ENCODE measurements around the gene MTMR10.

Gene MTMR10, protein sequence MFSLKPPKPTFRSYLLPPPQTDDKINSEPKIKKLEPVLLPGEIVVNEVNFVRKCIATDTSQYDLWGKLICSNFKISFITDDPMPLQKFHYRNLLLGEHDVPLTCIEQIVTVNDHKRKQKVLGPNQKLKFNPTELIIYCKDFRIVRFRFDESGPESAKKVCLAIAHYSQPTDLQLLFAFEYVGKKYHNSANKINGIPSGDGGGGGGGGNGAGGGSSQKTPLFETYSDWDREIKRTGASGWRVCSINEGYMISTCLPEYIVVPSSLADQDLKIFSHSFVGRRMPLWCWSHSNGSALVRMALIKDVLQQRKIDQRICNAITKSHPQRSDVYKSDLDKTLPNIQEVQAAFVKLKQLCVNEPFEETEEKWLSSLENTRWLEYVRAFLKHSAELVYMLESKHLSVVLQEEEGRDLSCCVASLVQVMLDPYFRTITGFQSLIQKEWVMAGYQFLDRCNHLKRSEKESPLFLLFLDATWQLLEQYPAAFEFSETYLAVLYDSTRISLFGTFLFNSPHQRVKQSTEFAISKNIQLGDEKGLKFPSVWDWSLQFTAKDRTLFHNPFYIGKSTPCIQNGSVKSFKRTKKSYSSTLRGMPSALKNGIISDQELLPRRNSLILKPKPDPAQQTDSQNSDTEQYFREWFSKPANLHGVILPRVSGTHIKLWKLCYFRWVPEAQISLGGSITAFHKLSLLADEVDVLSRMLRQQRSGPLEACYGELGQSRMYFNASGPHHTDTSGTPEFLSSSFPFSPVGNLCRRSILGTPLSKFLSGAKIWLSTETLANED

DNA sequence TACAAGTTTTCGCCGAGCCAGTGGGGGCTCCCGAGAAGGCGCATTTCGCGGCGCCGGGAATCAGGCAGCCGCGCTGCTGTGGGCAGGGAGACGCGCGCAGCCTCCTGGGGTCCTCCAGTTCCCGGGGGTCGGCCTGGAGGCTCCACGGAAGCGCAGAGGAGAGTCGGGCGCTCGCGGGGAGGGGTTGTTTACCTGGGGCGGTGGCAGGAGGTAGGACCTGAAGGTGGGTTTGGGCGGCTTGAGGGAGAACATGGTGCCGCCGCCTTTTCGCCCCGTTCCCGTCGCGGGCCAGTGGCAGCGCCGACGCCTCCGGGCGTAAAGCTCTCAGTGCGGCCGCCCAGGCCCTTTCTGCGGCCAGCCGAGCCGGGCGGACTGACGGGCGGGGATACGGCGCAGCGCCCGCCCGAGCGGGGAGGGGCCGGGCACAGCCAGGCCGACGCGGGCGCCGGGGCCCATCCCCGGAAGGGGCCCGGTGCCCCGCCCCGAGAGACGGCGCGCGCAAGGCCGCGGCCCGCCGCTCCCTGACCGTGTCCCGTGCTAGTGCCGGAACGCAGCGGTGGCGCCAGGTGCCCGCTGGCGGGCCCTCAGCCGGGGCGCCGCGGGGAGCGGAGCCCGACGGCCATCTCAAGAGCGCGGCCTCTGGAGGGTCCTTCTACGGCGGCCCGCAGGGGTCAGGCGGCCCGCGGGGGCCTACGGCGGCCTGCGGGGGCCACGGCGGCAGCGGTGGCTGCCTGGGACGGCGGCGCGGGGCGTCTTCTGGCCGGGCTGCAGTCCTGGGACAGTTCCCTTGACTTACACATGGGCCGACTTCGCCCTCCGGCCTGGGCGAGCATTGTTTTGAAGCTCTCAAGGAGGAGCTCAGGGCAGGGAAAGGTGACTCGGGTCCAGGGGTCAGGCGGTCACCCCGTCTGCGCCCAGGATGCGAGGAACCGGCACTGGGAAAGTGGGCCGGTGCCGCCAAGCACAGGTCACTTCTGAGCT lies at the start of gene MTMR10:
MTMR10 (minus strand) TSS at position 374 of the 981 bp plus-strand sequence; CDS start at position 252, 122 bp downstream.
- DNase-seq (ENCODE audit: low read depth), result peak; percentile 44

DNA sequence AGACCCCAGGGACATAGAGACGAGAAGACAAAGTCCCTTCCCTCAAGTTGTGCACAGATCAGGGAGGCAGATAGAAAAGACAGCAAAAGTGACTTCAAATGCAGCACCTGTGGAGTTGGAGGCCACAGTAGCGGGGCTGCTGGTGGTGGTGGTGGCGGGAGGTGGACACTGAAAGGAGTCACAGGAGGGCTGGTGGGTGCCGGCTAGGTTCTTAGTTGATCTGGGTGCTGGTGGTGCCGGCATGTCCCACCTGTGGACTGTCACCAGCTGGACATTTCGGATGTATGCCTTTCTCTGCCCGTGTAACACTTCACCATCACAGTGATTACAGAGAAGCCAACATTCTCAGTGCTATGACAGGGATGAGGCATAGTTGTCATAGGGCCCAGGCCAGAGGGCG lies 49.2 kb upstream of the MTMR10 start:
- DNase-seq (ENCODE audit: low read depth), result no peak

DNA sequence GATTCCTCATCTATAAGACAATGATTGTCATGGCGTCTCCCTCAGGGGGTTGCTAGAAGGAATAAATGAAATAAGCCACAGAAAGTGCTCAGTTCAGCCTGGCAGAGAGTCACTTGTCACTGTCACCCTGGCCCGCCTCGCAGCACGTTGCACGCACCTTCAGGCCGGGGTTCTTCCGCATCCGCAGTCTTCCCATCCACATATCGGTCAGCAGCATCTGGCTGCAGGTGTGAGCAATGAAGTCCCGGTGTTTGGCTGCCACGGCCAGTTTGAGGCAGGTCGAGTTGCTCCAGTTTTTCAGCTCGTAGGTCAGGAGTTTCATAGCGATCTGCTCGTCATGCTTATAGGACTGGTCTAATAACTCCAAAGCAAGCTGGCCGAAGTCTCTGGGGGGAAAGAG lies 48.5 kb upstream of the MTMR10 start:
- DNase-seq (ENCODE audit: low read depth), result no peak

DNA sequence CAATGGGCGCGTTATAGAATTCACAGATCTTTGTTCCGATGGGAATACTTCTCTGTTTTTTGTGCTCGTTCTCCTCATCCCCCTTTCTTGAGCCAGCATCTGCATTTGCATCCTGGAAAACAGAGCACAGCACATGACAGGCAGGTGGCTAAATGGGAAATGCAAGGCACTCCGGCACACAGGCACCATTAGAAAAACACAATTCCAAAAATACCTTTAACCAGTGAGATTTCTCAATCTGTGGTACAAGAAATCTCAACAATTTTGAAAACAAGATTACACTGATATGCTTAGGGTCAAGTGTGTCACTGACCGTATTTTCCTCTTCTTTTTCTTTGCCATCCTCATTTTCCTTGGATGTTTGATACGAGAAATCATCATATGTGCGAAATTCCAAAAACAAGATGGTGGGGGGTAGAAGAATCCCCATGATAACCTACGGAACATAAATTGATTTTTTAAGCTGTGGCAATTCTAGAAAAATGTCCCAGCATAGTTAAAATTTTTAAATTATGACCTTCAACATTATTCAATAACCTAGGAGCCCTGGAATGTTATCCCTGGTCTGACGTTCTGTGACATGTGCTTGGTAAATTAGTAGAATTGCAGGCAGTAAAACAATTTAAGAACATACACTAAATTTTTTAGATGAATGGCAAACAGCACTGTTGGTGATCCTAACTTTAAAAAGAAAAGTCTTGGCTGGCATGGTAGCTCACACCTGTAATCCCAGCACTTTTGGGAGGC lies 46.5 kb upstream of the MTMR10 start:
- no peak for DNase-seq (ENCODE audit: low read depth)

DNA sequence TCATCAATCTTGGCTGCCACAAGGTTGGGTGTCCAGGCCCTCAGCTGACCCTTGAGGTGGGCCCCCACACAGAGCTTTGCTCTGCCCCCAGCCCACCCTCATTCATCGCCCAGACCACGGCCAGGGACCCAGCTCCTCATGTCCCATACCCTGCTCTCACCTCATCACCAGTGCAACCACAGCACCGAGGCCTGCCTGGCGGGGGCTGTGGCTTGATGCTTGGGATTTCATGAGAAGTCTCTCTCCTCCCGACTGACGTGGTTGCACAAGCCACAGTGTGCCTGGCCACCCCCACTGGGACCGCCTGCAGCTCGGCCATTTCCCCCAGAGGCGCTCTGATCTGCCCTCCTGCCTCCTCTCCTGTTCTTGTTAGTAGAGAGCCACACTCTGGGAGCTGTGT lies 45.4 kb upstream of the MTMR10 start:
- DNase-seq (ENCODE audit: low read depth), result no peak

DNA sequence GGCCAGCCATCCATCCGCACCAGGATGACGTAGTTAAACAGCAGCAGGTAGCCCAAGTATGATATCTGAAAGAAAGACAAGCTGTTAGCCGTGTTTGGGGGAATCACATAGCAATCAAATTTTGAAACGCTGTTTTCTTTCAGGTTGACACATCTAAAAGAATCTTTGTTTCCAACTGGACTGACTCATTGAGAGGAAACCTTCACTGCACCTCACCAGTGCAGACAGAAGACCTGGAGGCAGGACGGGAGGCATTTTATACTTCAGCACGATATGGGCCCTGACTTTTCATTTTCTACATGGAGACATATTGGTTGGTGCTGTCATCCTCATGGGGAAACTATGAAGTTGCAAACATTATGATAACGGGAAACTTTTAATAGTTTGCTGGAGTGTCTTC lies 44.2 kb upstream of the MTMR10 start:
- DNase-seq (ENCODE audit: low read depth), result no peak

DNA sequence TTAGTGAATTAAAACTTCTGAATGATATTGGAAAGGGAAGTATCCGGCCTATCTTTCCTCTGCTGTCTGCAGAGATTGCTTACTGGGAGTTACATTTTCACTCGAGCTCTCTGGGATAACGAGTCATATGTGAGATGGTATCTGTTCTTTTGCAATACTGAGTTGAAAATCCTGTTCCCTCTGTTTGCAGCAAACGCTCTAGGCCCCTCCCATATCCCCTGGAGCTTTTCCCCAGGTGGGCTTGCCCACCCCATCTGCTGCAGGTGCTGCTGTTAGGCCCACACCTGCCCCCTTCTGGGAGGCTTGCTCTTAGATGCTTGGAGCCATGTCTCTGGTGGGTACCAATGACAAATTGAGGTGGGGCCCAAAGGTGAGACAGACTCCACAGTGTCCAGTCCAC lies 42.7 kb upstream of the MTMR10 start:
- no peak for DNase-seq (ENCODE audit: low read depth)

DNA sequence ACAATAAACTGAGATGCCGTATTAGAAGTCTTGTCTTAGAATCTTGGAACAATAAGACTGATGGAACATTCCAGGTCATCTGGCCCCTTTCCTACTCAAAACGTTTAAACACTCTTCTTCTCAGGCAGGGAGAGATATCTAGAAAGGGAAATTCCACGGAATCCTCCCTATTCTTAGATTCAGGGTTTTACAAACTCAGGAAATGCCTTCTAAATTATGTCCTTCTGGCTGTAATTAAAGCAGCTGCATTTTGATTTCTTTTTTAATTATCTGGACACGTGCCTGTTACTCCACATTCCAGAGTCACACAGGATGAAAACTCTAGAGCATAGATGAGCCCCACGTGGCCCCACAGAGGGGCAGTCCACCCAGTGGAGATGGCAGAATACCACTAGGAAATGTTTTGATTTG lies 41.5 kb upstream of the MTMR10 start:
- peak; percentile 34 for DNase-seq (ENCODE audit: low read depth)

DNA sequence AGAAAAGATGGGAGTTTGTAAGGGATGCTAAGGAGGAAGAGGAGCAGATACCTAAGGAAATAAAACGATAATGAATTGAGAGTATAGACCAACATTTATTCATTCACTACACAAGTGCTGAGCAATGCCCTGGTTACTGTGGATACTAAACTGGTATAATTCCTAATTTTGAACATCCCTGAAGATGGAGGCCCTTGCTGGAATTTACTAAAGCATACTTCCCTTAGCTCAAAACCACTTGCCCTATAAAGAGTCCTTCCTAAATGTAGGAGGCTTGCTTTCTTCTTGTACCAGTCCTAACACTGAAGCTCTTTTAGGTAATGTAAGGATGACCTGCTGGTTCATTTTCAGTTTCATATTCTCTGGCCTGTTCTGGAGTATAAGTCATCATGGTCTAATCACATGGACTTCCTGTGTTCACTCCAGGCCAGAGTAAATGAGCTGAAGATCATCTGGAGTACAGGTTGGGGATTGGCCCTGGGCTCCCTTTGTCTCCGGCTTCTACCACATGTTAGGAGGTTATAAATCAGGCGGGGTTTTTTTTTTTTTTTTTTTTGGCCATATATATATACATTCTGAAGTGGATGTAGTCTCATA lies 40.1 kb upstream of the MTMR10 start:
- no peak for DNase-seq (ENCODE audit: low read depth)

DNA sequence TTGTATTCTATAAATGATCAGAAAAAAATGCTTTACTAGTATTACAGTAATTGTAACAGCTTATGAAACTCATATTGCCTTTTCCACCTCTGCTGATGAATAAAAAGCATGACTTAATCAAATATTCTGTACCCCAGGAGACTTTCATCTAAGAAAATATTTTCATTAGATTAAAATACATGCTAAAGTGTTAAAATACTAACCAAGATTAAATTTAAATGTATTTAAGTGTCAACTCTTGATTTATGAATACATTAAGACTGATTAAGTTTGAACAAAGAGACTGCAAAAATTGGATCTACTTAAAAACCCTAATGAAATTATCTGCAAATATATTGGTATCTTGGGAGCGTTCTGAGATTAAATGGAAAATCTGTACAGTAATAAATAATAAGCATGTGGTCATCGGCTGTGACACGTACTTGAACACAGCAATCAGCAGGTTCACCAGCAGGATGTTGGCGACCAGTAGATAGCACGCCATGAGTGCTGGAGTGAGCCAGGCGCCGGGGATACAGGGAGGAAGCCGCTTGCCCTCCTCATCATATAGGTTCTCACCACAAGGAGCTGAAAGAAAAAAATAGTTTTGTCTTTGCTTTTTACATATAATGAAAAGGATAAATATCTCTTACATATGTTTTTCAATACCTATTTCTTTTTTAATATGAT lies 36.6 kb upstream of the MTMR10 start:
- no peak for DNase-seq (ENCODE audit: low read depth)

DNA sequence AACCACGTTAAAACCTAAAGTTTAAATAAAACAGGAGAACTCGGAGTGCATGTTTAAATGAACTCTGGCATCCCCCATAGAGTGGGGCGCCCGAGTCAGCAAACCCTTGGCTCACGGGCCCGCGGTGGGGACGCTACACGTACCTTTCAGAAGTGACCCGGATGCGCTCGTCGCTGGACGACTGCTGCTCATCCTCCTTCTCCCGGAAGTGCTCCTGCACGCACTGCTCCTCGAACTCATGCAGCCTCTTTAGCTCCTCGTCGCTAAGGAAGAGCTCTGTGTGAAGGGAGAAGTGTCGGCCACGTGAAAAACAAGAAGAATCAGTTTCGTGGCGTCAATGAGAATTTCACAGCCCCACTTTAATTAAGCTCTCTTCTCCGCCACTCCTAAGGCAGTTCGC lies 34.6 kb upstream of the MTMR10 start:
- DNase-seq (ENCODE audit: low read depth), result no peak

DNA sequence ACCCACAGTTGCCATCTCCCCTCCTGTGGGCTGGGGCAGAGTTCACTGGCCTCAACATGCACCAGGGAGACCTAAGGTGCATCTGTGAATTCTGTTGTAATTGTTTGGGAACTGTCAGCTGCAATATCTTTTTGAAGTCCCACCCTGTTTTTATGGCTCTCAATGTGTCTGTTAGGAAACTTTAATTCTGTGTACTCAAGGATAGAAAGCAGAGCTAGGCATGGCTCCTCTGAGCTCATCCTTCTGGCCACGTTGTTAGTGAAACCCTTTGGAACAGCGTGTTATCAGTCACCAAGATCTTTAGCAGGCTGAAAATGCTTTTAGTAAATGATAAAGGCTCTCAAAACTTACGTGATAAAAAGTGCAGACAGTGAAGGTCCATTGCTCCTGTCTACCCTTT lies 33.6 kb upstream of the MTMR10 start:
- no peak for DNase-seq (ENCODE audit: low read depth)

DNA sequence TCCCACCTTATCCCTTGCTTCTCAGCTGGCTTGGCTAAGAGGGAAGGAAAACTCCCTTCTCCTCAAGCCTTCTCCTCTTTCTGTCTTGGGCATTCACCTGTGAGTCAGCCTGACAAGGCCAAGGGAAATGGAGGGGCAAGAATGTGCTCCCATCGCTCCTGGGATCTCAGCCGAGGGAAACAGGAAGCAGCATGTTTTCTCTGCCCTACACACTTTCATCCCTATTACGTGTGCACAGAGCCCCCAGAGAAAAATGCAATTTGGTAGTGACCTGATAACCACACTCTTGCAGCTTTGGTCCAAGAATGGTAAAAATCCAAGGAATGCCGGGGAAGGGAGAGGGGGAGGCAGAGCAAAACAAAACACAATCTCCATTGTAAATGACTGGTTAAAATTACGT lies 32.9 kb upstream of the MTMR10 start:
- DNase-seq (ENCODE audit: low read depth), result peak; percentile 47

DNA sequence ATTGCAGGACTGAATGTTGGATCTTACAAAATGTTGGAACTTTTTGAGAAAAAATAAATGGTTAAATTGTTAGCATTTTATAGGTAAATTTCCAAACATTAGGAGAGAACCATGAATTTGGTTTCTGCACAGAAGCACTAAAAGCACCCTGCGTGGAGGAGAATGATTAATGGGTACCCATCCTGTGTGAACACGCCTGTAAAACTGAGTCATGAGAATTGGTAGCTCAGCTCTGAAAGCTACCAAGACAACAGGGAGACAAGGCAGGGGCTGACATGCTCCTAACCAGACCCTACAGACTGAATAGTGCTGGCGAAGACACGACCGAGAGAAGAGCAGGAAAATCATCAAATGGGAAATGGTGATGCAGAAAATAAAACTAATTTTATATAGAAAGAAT lies 32.4 kb upstream of the MTMR10 start:
- DNase-seq (ENCODE audit: low read depth), result no peak

DNA sequence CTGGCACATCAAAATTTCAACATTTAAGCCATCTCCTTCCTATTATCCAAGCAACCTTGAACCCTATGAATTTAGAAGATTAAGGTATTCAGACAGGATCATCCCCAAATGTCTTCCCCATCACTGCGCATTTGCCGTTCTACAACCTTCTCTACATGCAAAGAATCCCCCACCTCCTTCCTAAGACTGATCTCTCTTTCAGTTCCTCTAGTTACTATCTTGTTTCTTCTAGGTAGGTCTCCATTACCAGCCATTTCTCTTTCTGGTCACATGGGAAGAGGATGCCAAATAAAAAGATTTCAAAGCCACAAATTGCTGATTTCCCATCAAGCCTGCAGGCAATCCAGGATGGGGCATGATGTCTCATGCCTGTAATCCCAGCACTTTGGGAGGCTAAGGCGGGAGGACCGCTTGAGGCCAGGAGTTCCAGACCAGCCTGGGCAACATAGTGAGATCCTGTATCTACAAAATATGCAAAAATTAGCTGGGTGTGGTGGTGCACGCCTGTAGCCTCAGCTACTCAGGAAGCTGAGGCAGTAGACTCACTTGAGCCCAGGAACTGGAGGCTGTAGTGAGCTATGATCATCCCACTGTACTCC lies 29.7 kb upstream of the MTMR10 start:
- no peak for DNase-seq (ENCODE audit: low read depth)

DNA sequence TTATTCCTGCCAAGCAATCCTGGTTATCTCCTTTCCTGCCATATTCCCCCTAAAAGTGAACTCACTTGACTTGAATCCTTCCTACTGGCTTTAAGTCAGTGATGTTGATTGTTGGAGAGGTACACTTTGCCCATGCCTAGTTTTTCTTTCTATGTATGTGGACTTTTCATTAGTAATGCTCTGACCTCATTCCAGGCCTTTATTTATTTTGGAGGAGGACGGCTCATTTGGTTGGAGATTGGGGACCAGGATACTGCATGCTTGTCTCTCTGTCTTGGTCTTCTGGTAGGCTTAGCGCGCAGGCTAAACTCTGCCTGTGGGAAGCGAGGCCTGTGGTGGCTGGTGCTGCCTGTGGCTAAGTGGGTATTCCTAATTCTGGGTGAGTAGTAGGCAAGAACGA lies 29.1 kb upstream of the MTMR10 start:
- no peak for DNase-seq (ENCODE audit: low read depth)

DNA sequence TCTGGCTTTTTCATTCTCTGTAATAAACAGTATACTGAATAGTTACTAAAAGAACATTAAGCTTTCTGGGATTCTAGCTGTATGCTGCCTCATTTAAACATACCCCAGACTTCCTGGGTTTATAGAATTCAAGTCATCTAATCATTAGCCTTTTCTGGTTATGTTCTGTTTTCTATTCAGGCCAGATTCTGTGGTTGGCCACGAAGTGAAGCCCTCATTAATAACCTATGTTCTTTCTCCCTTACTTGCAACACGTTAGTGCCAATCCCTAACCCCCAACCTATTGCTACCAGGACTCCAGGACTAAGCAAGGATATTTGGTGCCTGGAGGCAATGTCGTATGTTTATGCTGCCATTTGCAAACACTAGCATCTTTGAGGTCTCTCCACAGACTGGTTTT lies 28.6 kb upstream of the MTMR10 start:
- DNase-seq (ENCODE audit: low read depth), result no peak

DNA sequence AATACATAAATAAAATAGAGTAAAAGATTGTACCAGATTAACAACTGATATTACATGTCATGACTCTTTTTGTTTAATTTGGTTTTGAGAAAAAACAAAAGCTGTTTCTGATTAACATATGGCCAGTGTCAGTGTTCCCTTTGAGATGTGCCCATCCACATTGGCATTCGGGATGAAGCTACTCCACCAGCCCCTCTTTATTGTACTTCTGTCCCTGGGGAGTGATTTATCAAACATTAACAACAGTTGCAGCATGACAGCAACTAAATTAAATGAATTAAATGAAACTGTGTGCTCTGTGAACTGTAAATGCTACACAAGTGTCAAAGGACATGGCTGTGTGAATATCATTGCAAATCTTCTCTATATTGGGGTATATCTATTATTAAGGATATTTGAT lies 25.9 kb upstream of the MTMR10 start:
- DNase-seq (ENCODE audit: low read depth), result no peak

DNA sequence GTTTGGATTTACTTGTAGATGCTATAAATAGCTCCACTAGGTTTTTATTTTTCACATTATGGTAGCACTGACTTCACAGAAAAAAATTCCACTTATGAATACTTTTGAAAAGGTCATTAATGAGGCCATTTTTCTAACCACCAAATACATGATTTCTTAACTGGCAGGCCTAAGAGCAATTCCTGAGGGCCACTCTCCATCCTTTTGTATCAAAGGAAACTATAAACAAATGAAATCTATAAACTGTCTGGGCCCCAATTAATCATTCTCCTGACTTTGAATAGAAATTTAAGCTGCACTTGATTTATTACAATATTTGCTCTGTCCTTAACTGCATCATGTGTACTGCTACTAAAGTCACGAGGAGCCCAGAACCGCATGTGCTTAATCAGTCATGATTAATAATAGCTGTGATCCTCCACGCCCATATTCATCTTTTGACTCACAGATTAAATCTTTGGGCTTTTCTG lies 25.1 kb upstream of the MTMR10 start:
- DNase-seq (ENCODE audit: low read depth), result no peak

DNA sequence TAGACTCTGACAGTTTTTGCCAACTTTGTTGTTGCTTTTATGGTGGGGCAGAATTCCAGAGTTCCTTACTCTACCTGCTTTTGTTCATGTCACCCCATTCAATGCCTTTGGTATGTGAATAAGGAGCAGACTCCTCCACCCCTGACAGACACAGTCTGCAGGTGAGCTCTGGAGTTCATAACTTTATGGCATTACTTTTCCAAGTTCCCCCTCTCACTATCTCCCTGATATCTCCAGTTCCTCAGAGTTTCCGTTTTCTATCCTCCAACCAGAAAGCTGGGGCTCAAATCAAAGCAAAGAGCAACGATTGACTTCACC lies 23.1 kb upstream of the MTMR10 start:
- no peak for DNase-seq (ENCODE audit: low read depth)

Measured in fibroblast of the conjunctiva (primary cell).